ENCODE results near the gene RBM4.

GRCh38 chr11:66676282-66676919, 37.9 kb downstream of the RBM4 start:
- TF ChIP-seq EZH2phosphoT487 (IDR thresholded peaks at IDR 0.05; ENCODE audit: insufficient read depth, low read depth) = no peak
- TF ChIP-seq EZH2 (IDR thresholded peaks at IDR 0.05; ENCODE audit: insufficient read depth, poor library complexity, severe bottlenecking) = no peak

All from GM23248 (cell line).